DOHH2 (cell line): ENCODE measurements around the gene TBX3.

Experiments used
- EZH2phosphoT487 ChIP-seq: fragments of 200-600 bp; sonication (generic); IDR thresholded peaks from 2 replicates; pipeline ENCODE4 v1.6.1; 2017; ENCODE audit warnings: borderline replicate concordance, mild to moderate bottlenecking, antibody characterized with exemption, low read length, moderate library complexity, mixed read lengths
- TF ChIP-seq, protein P1 (sequence below): fragments of 200-600 bp; sonication (generic); IDR thresholded peaks from one replicate; pipeline ENCODE4 v1.5.1; 2014; ENCODE audit warnings: antibody characterized with exemption, mild to moderate bottlenecking, low read depth, low read length; ENCODE audit not compliant: poor library complexity, severe bottlenecking

DNA sequence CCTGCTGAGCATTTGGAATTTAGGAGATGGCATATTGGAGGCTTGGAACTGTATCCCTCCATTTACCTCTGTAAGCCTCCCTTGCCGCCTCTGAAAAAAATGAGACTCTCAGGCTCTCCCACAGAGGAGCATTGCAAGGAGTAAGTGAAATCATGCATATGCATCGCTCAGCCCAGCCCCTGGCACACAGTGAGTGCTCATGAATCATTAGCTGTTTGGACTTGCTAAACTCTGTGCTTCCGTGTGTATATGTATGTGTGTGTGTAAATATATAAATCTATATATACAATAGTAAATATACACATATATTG, 17.1 kb upstream of the TBX3 start:
- TF ChIP-seq, protein P1, sequence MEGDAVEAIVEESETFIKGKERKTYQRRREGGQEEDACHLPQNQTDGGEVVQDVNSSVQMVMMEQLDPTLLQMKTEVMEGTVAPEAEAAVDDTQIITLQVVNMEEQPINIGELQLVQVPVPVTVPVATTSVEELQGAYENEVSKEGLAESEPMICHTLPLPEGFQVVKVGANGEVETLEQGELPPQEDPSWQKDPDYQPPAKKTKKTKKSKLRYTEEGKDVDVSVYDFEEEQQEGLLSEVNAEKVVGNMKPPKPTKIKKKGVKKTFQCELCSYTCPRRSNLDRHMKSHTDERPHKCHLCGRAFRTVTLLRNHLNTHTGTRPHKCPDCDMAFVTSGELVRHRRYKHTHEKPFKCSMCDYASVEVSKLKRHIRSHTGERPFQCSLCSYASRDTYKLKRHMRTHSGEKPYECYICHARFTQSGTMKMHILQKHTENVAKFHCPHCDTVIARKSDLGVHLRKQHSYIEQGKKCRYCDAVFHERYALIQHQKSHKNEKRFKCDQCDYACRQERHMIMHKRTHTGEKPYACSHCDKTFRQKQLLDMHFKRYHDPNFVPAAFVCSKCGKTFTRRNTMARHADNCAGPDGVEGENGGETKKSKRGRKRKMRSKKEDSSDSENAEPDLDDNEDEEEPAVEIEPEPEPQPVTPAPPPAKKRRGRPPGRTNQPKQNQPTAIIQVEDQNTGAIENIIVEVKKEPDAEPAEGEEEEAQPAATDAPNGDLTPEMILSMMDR: no peak
- no peak for TF ChIP-seq EZH2phosphoT487
